Ovary (tissue), 9 donors: Measurements from ENCODE around the gene TSC22D4. TPM values are rescaled to one million over a fixed set of nuclear protein-coding genes. Genes with fewer than 3 reads are reported as not detected.

ENCODE experiments used
- DNase-seq, 5 donors: peaks; one replicate each; pipeline ENCODE4 v3.0.0-alpha.2; 2019 to 2020
- H3K27ac ChIP-seq, 2 donors: fragments of 200-600 bp; one replicate each; pipeline versions ENCODE4 v1.5.1 to v1.8.0; 2019 to 2022
- H3K27me3 ChIP-seq: fragments of 200-600 bp; one replicate; pipeline ENCODE4 v1.8.0; 2022
- H3K36me3 ChIP-seq: fragments of 200-600 bp; sonication (generic); one replicate; pipeline ENCODE4 v1.5.1; 2019
- H3K4me1 ChIP-seq: one replicate; pipeline ENCODE4 v1.8.1; 2013; ENCODE audit warnings: mild to moderate bottlenecking, moderate library complexity; ENCODE audit not compliant: insufficient read depth
- H3K4me3 ChIP-seq: fragments of 200-600 bp; sonication (generic); one replicate; pipeline ENCODE4 v1.5.1; 2017
- H3K9me3 ChIP-seq, 2 donors: fragments of 200-600 bp in 1 of 2; sonication (generic) in 1 of 2; one replicate each; pipeline versions ENCODE4 v1.5.1 to v1.8.1; 2013 to 2019; ENCODE audit warnings: mild to moderate bottlenecking in 1 of 2, moderate library complexity in 1 of 2
- CTCF ChIP-seq, 3 donors: fragments of 450-650 bp in 2 of 3; fragments of 200-600 bp in 1 of 3; IDR thresholded peaks; one replicate each; pipeline versions ENCODE4 v1.5.1 to v1.8.0; 2016 to 2022; ENCODE audit warnings: antibody characterized with exemption in 3 of 3, mild to moderate bottlenecking in 1 of 3
- EP300 ChIP-seq: sonication (generic); formaldehyde crosslinking; IDR thresholded peaks from one replicate; pipeline ENCODE4 v1.6.1; 2017; ENCODE audit warnings: antibody characterized with exemption
- POLR2A ChIP-seq: fragments of 450-650 bp; IDR thresholded peaks from one replicate; pipeline ENCODE4 v1.6.1; 2017; ENCODE audit warnings: antibody characterized with exemption, mild to moderate bottlenecking, moderate library complexity
- WGBS, 3 donors: extraction: QIAGEN DNeasy Blood & Tissue Kit in 1 of 3; methylation state at CpG; one replicate each; pipeline versions ENCODE4 v1.1.5 to v1.1.7; 2013 to 2017; 5-methylcytosine and 5-hydroxymethylcytosine counted together
- intact Hi-C, 4 donors: fragments of 100-400 bp; cut with DNase I; formaldehyde crosslinking; loops; one replicate each; pipeline versions ENCODE4 v1.11.0 to v1.15.1; 2022 to 2023
- polyA plus RNA-seq, 2 donors: library from polyadenylated mRNA; stranded (reverse); fragments of 200-250 nt in 1 of 2; fragments of 350-450 nt in 1 of 2; fragmentation: Illumina TruSeq in 1 of 2; extraction: RNeasy Lipid Tissue Mini Kit (QIAGEN cat#74804) in 1 of 2; gene quantifications; one replicate each; pipeline ENCODE4 v1.2.3, GENCODE V29; 2013 to 2014
- total RNA-seq, 7 donors: library from RNA; depleted of rRNA in 2 of 7; stranded (reverse); fragments of >200 nt in 2 of 7; fragmentation: NEBNext Ultra II Directional in 3 of 7; extraction: Animal tissue kit (Norgen Biotek cat#: 25700) in 3 of 7; gene quantifications; one replicate each; pipeline versions ENCODE4 v1.1.0 to v1.2.4, GENCODE V29; 2016 to 2023
- donor health status: DM: no; HTN: no; CAD: no; lungs with moderate emphysema.
- donor health status: DM: no; HTN: no; CAD: no.
- donor health status: Bipolar disorder and iron deficiency.
- donor health status: DM: yes; HTN: yes; CAD: no.
- donor health status: DM: no; HTN: no; CAD: no.
- donor health status: DM: yes; HTN: yes; CAD: no.

Gene TSC22D4
- total and polyA plus RNA-seq, 9 donors: 6.5 to 57.3 (median 40.4) TPM

- Histone ChIP-seq H3K27ac (no peak overlapping the region), H3K27me3 (no peaks in the 10 kb centered on the region), H3K4me3 (no peak overlapping the region), H3K4me1 (peaks cover 5% of the 10 kb centered on the region), H3K36me3 (no peaks in the 10 kb centered on the region), H3K9me3 (no peaks in the 10 kb centered on the region)
- WGBS, 3 donors: 20 to 29% (median 28%) methylated on average over 9 of the region's 9 CpGs
- peak; percentile 67 to 79 (median 76) for DNase-seq
- no peak for TF ChIP-seq EP300
- no peak for TF ChIP-seq POLR2A
- no peak for TF ChIP-seq CTCF (IDR thresholded peaks at IDR 0.05)
- intact Hi-C loops: no loop called here
Observed at GRCh38 chr7:100489824-100490223, 10.8 kb upstream of the TSC22D4 start.

GRCh38 chr7:100489121-100489520, 10.1 kb upstream of the TSC22D4 start:
- Histone ChIP-seq H3K9me3 (no peaks in the 10 kb centered on the region), H3K4me3 (no peak overlapping the region), H3K36me3 (no peaks in the 10 kb centered on the region), H3K4me1 (peaks cover 8% of the 10 kb centered on the region), H3K27ac (no peak overlapping the region), H3K27me3 (no peaks in the 10 kb centered on the region)
- 53 to 63% (median 62%) methylated on average over 9 to 10 of the region's 10 CpGs for WGBS, 3 donors
- peak in 1 of 5 donors; percentile 40 for DNase-seq
- no peak for TF ChIP-seq EP300
- no peak for TF ChIP-seq CTCF (IDR thresholded peaks at IDR 0.05)
- TF ChIP-seq POLR2A: no peak
- intact Hi-C loops: no loop called here

GRCh38 chr7:100488333-100489095, 9.5 kb upstream of the TSC22D4 start:
- Histone ChIP-seq H3K4me1 (peaks cover 8% of the 10 kb centered on the region), H3K27ac (no peak overlapping the region), H3K4me3 (no peak overlapping the region), H3K36me3 (no peaks in the 10 kb centered on the region), H3K9me3 (no peaks in the 10 kb centered on the region), H3K27me3 (no peaks in the 10 kb centered on the region)
- DNase-seq: no peak
- no peak for TF ChIP-seq POLR2A
- no peak for TF ChIP-seq CTCF (IDR thresholded peaks at IDR 0.05)
- TF ChIP-seq EP300: no peak
- 84 to 89% (median 84%) methylated on average over 33 to 44 of the region's 44 CpGs for WGBS, 3 donors
- intact Hi-C loops: no loop called here

GRCh38 chr7:100486753-100487446, 7.9 kb upstream of the TSC22D4 start:
- peak in 1 of 5 donors; percentile 44 for DNase-seq
- intact Hi-C loops: no loop called here

More at GRCh38 chr7:100486753-100487446, 7.9 kb upstream of the TSC22D4 start:
- Histone ChIP-seq H3K27me3 (no peaks in the 10 kb centered on the region), H3K9me3 (no peaks in the 10 kb centered on the region), H3K4me1 (peaks cover 6% of the 10 kb centered on the region), H3K27ac (no peak overlapping the region), H3K36me3 (no peaks in the 10 kb centered on the region), H3K4me3 (no peak overlapping the region)
- WGBS, 3 donors: 83 to 84% (median 84%) methylated on average over 19 to 30 of the region's 30 CpGs
- TF ChIP-seq EP300 (no peak), POLR2A (no peak), CTCF (IDR thresholded peaks at IDR 0.05) (no peak)
